AG04449 (cell line): ENCODE data around the gene IER5.
A peak's percentile ranks its signal among the peaks of the same experiment; 100 is the strongest.

ENCODE experiments used
- CTCF ChIA-PET: fragments of 350-600 bp; formaldehyde crosslinking; extraction: SDS; loops from one replicate; lab custom pipeline; 2021; ENCODE audit warnings: antibody characterized with exemption; lab: Yijun Ruan, JAX
- POLR2A ChIA-PET: fragments of 400-600, 350-600 bp; formaldehyde crosslinking; extraction: SDS; loops from one replicate; lab custom pipeline; 2020; ENCODE audit warnings: antibody characterized with exemption, inconsistent platforms; lab: Yijun Ruan, JAX
- DNase-seq: peaks from one replicate; pipeline ENCODE4 v3.0.0-alpha.2; 2010; ENCODE audit warnings: low read depth, low spot score
- H3K4me3 ChIP-seq: 2 replicates; pipeline ENCODE4 v1.5.1; 2011; ENCODE audit warnings: low read depth, mild to moderate bottlenecking, control low read depth, low read length
- TF ChIP-seq, protein P1 (sequence below): IDR thresholded peaks from one replicate; pipeline ENCODE4 v1.5.1; 2011; ENCODE audit warnings: mild to moderate bottlenecking, moderate library complexity, low read length, control low read depth, inconsistent platforms; ENCODE audit not compliant: insufficient read depth; ENCODE audit errors: missing control alignments

Gene IER5

DNA sequence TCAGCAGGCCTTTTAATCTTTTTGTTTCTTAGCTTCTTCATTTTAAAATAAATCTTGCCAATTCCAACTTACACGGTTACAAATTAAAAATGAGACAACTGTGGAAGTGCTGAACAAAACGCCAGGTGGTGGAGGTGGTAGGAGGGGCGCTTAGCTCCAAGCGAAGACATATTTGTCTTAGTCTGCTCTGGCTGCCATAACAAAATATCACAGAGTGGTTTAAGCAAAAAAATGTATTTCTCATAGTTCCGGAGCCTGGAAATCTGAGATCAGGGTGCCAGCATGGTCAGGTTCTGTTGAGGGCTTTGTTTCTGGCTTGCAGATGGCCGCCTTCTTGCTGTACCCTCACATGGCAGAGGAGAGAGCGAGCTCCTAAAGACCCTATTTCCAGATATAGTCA lies 14.9 kb downstream of the IER5 start:
- no peak for DNase-seq
- H3K4me3 ChIP-seq, result no peak overlapping the region
- CTCF ChIA-PET, result interaction anchor here (0.8 to 4.3 kb wide), 9 partner anchors 8 to 222 kb away, joined by 3 to 25 read pairs (median 4); no protein-coding TSS in a partner anchor
- POLR2A ChIA-PET, result interaction anchor here (1.0 to 4.0 kb wide), 3 partner anchors 11 to 33 kb away, joined by 3 to 40 read pairs (median 10); partner anchors contain the start of gene IER5
- TF ChIP-seq, protein P1, sequence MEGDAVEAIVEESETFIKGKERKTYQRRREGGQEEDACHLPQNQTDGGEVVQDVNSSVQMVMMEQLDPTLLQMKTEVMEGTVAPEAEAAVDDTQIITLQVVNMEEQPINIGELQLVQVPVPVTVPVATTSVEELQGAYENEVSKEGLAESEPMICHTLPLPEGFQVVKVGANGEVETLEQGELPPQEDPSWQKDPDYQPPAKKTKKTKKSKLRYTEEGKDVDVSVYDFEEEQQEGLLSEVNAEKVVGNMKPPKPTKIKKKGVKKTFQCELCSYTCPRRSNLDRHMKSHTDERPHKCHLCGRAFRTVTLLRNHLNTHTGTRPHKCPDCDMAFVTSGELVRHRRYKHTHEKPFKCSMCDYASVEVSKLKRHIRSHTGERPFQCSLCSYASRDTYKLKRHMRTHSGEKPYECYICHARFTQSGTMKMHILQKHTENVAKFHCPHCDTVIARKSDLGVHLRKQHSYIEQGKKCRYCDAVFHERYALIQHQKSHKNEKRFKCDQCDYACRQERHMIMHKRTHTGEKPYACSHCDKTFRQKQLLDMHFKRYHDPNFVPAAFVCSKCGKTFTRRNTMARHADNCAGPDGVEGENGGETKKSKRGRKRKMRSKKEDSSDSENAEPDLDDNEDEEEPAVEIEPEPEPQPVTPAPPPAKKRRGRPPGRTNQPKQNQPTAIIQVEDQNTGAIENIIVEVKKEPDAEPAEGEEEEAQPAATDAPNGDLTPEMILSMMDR, result no peak

- H3K4me3 ChIP-seq, result peak overlapping the region; percentile 76
- POLR2A ChIA-PET, result interaction anchor here (0.7 to 4.0 kb wide), 7 partner anchors 8 to 32 kb away, joined by 3 to 40 read pairs (median 11); partner anchors contain the start of gene IER5
- CTCF ChIA-PET, result interaction anchor here (1.0 to 3.0 kb wide), 9 partner anchors 9 to 69 kb away, joined by 3 to 15 read pairs (median 4); no protein-coding TSS in a partner anchor
- TF ChIP-seq, protein P1, result no peak
- DNase-seq, result no peak
Measured at GRCh38 chr1:181104042-181104789, 15.7 kb downstream of the IER5 start.

DNA sequence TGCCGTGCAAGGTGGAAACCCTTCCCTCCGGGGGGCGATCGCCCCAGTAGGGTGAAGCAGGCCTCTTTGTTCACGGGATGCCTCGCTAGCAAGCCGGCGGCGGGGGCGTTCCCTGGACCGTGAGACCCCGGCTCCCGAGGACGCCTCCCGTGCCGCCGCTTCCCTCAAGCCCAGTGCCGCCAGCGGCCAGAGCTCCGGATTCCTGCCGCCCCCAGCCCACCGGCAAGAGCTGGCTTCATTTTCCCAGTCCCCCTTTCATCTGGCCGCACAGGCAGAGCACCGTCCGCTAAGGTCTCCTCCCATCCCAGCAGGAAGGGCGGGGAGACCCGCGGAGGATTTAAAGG lies 16.3 kb downstream of the IER5 start:
- CTCF ChIA-PET, result interaction anchor here (0.8 to 3.0 kb wide), 10 partner anchors 9 to 38 kb away, joined by 3 to 15 read pairs (median 4); no protein-coding TSS in a partner anchor
- POLR2A ChIA-PET, result interaction anchor here (0.7 to 4.0 kb wide), 9 partner anchors 8 to 31 kb away, joined by 3 to 40 read pairs (median 10); partner anchors contain the start of gene IER5
- TF ChIP-seq, protein P1, result peak; percentile 23
- peak overlapping the region; percentile 76 for H3K4me3 ChIP-seq
- DNase-seq, result no peak

GRCh38 chr1:181105134-181106021 lies 16.9 kb downstream of the IER5 start:
- POLR2A ChIA-PET, result interaction anchor here (0.7 to 4.0 kb wide), 10 partner anchors 9 to 31 kb away, joined by 3 to 40 read pairs (median 8); partner anchors contain the start of gene IER5
- peak overlapping the region; percentile 76 for H3K4me3 ChIP-seq
- TF ChIP-seq, protein P1, result no peak
- CTCF ChIA-PET, result interaction anchor here (0.8 to 3.0 kb wide), 12 partner anchors 8 to 37 kb away, joined by 3 to 15 read pairs (median 4); no protein-coding TSS in a partner anchor
- no peak for DNase-seq

DNA sequence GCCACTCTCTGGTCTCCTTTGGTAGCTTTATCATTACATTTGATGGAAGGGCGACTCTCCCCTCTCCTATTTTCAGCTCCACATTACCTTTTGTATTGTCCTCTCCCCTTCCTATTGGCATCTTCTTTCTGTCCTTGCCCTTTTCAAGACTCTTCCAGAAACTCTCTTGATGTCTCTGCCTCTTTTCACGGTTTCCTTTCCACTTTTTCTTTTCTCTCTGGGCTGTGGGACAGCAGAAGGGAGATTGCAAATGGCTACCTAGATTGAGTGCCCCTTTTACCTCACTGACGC lies 17.5 kb downstream of the IER5 start:
- TF ChIP-seq, protein P1, result no peak
- DNase-seq, result no peak
- ChIA-PET CTCF (interaction anchor here (1.2 to 2.3 kb wide), 5 partner anchors 12 to 36 kb away, joined by 3 to 9 read pairs (median 3); no protein-coding TSS in a partner anchor), POLR2A (interaction anchor here (1.2 to 4.0 kb wide), 4 partner anchors 11 to 30 kb away, joined by 6 to 40 read pairs (median 11); partner anchors contain the start of gene IER5)
- H3K4me3 ChIP-seq, result no peak overlapping the region
